Endothelial cell (in vitro differentiated cells): Measurements from ENCODE around the gene NHLRC2. TPM values are rescaled to one million over a fixed set of nuclear protein-coding genes. Genes with fewer than 3 reads are reported as not detected.
"Not testable (repeated sequence)": the region's sequence is repeated elsewhere in the genome, so short reads cannot be mapped to it uniquely, and the experiment has no call there.

Experiments used
- DNase-seq: peaks from one replicate; pipeline ENCODE4 v3.0.0; 2021; ENCODE audit warnings: low spot score
- H3K27ac Mint-ChIP-seq: one replicate; pipeline ENCODE4 v1.8.0; 2021; ENCODE audit warnings: mixed read lengths, inconsistent platforms; ENCODE audit not compliant: unreplicated experiment
- H3K27me3 Mint-ChIP-seq: one replicate; pipeline ENCODE4 v1.8.0; 2021; ENCODE audit warnings: mild to moderate bottlenecking, moderate library complexity, mixed read lengths, inconsistent platforms; ENCODE audit not compliant: unreplicated experiment
- H3K36me3 Mint-ChIP-seq: one replicate; pipeline ENCODE4 v1.8.0; 2021; ENCODE audit warnings: mild to moderate bottlenecking, low read depth, mixed read lengths, inconsistent platforms; ENCODE audit not compliant: unreplicated experiment
- H3K4me1 Mint-ChIP-seq: one replicate; pipeline ENCODE4 v1.8.0; 2021; ENCODE audit warnings: mild to moderate bottlenecking, mixed read lengths, inconsistent platforms; ENCODE audit not compliant: unreplicated experiment
- H3K4me3 Mint-ChIP-seq: one replicate; pipeline ENCODE4 v1.8.0; 2021; ENCODE audit warnings: mild to moderate bottlenecking, mixed read lengths, inconsistent platforms; ENCODE audit not compliant: unreplicated experiment
- H3K9me3 Mint-ChIP-seq: one replicate; pipeline ENCODE4 v1.8.0; 2021; ENCODE audit warnings: mixed read lengths, inconsistent platforms; ENCODE audit not compliant: unreplicated experiment
- total RNA-seq: library from RNA; stranded (reverse); fragmentation: NEBNext Ultra II Directional; extraction: Animal tissue kit (Norgen Biotek cat#: 25700); gene quantifications from one replicate; pipeline ENCODE4 v1.2.1, GENCODE V29; 2021; ENCODE audit not compliant: unreplicated experiment
- TF ChIP-seq, protein P1 (sequence below): fragments of 200-600 bp; sonication (generic); IDR thresholded peaks from one replicate; pipeline ENCODE4 v1.5.0; 2021; ENCODE audit warnings: antibody characterized with exemption; ENCODE audit not compliant: unreplicated experiment

Gene NHLRC2
- total RNA-seq, 1 donor from 2014 or later, result 22.5 TPM

DNA sequence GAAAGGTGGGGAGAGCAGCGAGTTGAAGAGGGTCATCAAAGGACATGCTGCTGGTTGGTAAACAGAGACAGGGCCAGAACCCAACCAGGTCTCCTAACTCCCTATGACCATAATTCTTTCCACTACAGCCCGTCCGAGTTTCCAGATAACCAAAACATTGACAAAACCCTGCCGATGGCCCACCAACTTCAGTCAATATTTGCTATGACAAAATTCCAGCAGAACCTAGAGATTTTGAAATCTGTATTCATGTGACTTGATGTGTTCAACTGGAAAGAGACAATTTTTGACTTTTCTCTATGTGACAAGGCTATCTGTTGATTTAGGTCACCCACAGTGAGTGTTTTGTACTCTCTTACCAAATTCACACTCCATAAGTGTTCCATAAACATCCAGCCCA lies 86.7 kb downstream of the NHLRC2 start:
- H3K9me3 Mint-ChIP-seq, result no peaks in the 10 kb centered on the region
- H3K27ac Mint-ChIP-seq, result no peak overlapping the region

DNA sequence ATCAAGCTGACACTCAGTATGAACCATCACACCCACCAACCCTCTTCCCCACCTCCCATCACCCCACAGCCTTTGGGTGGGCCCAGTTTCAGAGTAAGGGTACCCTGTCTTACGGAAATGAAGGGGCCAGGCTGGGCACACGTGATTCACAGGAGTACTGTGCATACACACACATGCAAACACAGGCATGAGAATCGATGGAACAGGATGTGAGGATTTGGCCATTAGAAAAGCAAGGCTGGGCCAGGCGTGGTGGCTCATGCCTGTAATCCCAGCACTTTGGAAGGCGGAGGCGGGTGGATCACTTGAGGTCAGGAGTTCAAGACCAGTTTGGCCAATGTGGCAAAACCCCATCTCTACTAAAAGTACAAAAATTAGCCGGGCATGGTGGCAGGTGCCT lies 88.7 kb downstream of the NHLRC2 start:
- H3K27me3 Mint-ChIP-seq, H3K36me3 Mint-ChIP-seq, H3K4me1 Mint-ChIP-seq, H3K9me3 Mint-ChIP-seq, H3K27ac Mint-ChIP-seq, DNase-seq, H3K4me3 Mint-ChIP-seq: not testable (repeated sequence)

More for the DNA sequence above, 86.7 kb downstream of the NHLRC2 start:
- Mint-ChIP-seq H3K4me3 (no peak overlapping the region), H3K27me3 (no peaks in the 10 kb centered on the region), H3K36me3 (no peaks in the 10 kb centered on the region), H3K4me1 (peaks cover 5% of the 10 kb centered on the region)
- DNase-seq, result no peak
- TF ChIP-seq, protein P1, sequence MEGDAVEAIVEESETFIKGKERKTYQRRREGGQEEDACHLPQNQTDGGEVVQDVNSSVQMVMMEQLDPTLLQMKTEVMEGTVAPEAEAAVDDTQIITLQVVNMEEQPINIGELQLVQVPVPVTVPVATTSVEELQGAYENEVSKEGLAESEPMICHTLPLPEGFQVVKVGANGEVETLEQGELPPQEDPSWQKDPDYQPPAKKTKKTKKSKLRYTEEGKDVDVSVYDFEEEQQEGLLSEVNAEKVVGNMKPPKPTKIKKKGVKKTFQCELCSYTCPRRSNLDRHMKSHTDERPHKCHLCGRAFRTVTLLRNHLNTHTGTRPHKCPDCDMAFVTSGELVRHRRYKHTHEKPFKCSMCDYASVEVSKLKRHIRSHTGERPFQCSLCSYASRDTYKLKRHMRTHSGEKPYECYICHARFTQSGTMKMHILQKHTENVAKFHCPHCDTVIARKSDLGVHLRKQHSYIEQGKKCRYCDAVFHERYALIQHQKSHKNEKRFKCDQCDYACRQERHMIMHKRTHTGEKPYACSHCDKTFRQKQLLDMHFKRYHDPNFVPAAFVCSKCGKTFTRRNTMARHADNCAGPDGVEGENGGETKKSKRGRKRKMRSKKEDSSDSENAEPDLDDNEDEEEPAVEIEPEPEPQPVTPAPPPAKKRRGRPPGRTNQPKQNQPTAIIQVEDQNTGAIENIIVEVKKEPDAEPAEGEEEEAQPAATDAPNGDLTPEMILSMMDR, result no peak

DNA sequence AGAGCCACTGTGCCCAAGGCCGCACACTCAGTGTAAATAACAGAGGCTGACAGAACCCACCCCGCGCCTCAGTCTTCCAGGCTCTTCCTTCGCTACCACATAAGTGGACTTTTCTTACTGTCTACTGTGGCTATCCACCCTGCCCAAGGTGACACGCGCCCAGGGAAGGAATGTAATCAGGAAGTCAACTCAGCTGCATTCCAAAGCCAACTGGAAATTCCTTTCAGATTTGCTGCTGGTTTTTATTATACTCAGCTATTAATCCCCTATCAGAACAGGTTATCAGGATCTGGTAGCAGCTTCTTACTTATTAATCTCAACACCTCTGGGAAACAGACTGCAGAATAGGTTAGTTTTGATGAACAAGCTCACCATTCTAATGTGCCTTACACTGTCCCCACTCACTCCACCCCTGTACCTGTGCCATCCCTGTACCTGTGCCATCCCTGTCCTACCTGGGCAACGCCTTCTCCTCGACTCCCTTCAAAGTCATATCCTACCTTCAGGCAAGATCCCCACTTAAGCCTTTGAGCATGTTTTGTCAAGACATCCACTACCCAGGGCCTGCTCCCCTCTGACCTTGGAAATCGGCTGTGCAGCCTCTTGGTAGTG lies 90.7 kb downstream of the NHLRC2 start:
- H3K4me3 Mint-ChIP-seq, result no peak overlapping the region
- peaks cover 1% of the 10 kb centered on the region for H3K27me3 Mint-ChIP-seq
- DNase-seq, result no peak
- H3K9me3 Mint-ChIP-seq, result no peaks in the 10 kb centered on the region
- TF ChIP-seq, protein P1, result no peak
- H3K27ac Mint-ChIP-seq, result no peak overlapping the region
- no peaks in the 10 kb centered on the region for H3K36me3 Mint-ChIP-seq
- peaks cover 5% of the 10 kb centered on the region for H3K4me1 Mint-ChIP-seq

DNA sequence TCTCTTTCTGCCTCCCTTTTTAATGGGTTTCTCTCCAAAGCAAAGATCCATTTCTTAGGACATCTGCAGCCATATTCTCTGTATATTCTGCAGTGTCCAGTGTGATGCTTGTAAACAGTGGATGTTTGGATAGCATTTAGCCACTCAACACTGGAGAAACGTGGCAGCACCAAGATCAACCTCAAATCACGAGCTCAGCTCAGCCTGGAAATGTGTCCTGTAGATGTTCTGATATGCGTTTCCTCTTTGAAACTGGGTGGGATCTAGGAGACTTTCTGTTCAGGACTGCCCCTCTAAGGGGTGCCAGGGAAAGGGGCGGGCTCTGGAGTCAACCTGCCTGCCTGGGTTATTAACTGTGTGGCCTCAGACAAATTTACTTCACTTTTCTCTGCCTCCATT lies 91.2 kb downstream of the NHLRC2 start:
- Mint-ChIP-seq H3K27me3 (peaks cover 1% of the 10 kb centered on the region), H3K4me1 (peaks cover 5% of the 10 kb centered on the region), H3K27ac (no peak overlapping the region), H3K9me3 (no peaks in the 10 kb centered on the region), H3K4me3 (no peak overlapping the region), H3K36me3 (no peaks in the 10 kb centered on the region)
- no peak for DNase-seq
- TF ChIP-seq, protein P1, result no peak

DNA sequence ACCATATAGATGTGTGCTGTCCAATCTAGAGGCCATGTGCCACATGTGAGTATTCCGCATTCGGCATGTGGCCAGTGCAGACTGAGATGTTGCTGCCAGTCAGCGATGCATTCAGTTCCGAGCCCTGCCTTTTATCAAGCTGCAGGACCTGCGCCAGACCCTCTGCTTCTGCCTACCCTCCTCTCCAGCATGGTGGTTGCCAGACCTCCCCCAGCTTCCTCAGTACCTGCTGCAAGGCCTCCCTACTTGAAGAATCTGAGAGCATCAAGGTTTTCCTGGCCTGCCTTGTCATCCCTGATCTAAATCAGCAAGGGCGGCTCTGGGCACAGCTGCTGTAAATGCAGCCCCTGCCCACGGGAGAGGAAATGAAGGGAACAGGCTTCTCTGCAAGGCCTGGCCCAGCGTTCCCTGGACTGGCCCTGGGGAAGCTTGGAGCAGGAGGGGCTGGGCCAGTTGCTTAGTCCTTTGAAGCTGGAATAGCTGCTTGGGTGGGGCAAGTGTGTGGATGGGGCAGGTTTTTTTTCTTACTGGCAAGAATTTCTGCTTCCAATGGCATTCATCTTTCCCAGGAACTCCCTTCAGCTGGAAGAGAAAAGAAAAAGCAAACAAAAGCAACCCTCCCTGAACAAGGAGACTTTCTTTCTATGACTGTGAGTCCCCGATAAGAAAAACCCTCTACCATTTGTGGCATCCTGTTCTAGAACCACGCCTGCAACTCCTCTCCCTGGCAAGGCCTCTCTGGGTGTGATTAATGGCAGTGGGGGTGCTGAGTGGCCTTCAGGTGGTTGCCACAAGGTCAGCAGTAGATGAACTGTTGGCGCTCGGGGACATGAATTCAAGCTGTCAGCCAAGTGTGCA lies 93.0 kb downstream of the NHLRC2 start:
- TF ChIP-seq, protein P1, result no peak
- Mint-ChIP-seq H3K27me3 (peaks cover 1% of the 10 kb centered on the region), H3K36me3 (no peaks in the 10 kb centered on the region), H3K4me3 (no peak overlapping the region), H3K9me3 (no peaks in the 10 kb centered on the region), H3K4me1 (peaks cover 5% of the 10 kb centered on the region), H3K27ac (no peak overlapping the region)
- no peak for DNase-seq
